Vagina (tissue), 2 donors: ENCODE results near the gene DERL3. TPM values are rescaled to one million over a fixed set of nuclear protein-coding genes. Genes with fewer than 3 reads are reported as not detected.

ENCODE experiments used
- DNase-seq, 2 donors: peaks; one replicate each; pipeline ENCODE4 v3.0.0-alpha.2; 2017; ENCODE audit errors: extremely low spot score in 2 of 2
- H3K27ac ChIP-seq: fragments of 200-600 bp; sonication (generic); one replicate; pipeline ENCODE4 v1.5.1; 2019
- H3K27me3 ChIP-seq: fragments of 200-600 bp; sonication (generic); one replicate; pipeline ENCODE4 v1.5.1; 2019
- H3K36me3 ChIP-seq, 2 donors: fragments of 200-600 bp; sonication (generic); one replicate each; pipeline ENCODE4 v1.5.1; 2017 to 2019
- H3K4me1 ChIP-seq: fragments of 200-600 bp; sonication (generic); one replicate; pipeline ENCODE4 v1.5.1; 2019
- H3K4me3 ChIP-seq, 2 donors: fragments of 200-600 bp; sonication (generic); 1 replicate in 1 of 2; 2 replicates in 1 of 2; pipeline ENCODE4 v1.5.1; 2016 to 2019
- H3K9me3 ChIP-seq: fragments of 200-600 bp; sonication (generic); one replicate; pipeline ENCODE4 v1.5.1; 2019
- CTCF ChIP-seq, 3 experiments: fragments of 450-650 bp in 2 of 3; fragments of 200-600 bp in 1 of 3; sonication (generic) in 1 of 3; IDR thresholded peaks; one replicate each; pipeline ENCODE4 v1.5.1; 2017 to 2019; ENCODE audit warnings: antibody characterized with exemption in 3 of 3, mild to moderate bottlenecking in 2 of 3, moderate library complexity in 2 of 3
- POLR2A ChIP-seq, 2 donors: fragments of 450-650 bp; IDR thresholded peaks; one replicate each; pipeline ENCODE4 v1.6.1; 2017; ENCODE audit warnings: antibody characterized with exemption in 2 of 2, mild to moderate bottlenecking in 2 of 2, moderate library complexity in 2 of 2
- POLR2AphosphoS5 ChIP-seq, 2 donors: sonication (generic); formaldehyde crosslinking; IDR thresholded peaks; one replicate each; pipeline ENCODE4 v1.9.0; 2017; ENCODE audit warnings: antibody characterized with exemption in 2 of 2, mild to moderate bottlenecking in 2 of 2, low read depth in 1 of 2; ENCODE audit not compliant: insufficient read depth in 1 of 2
- intact Hi-C: fragments of 100-400 bp; cut with DNase I; formaldehyde crosslinking; loops from one replicate; pipeline ENCODE4 v1.15.1; 2023
- total RNA-seq: library from RNA; depleted of rRNA; stranded (reverse); fragments of >200 nt; gene quantifications from one replicate; pipeline ENCODE4 v1.2.3, GENCODE V29; 2016

Gene DERL3
- total RNA-seq, result 0.25 TPM

DNA sequence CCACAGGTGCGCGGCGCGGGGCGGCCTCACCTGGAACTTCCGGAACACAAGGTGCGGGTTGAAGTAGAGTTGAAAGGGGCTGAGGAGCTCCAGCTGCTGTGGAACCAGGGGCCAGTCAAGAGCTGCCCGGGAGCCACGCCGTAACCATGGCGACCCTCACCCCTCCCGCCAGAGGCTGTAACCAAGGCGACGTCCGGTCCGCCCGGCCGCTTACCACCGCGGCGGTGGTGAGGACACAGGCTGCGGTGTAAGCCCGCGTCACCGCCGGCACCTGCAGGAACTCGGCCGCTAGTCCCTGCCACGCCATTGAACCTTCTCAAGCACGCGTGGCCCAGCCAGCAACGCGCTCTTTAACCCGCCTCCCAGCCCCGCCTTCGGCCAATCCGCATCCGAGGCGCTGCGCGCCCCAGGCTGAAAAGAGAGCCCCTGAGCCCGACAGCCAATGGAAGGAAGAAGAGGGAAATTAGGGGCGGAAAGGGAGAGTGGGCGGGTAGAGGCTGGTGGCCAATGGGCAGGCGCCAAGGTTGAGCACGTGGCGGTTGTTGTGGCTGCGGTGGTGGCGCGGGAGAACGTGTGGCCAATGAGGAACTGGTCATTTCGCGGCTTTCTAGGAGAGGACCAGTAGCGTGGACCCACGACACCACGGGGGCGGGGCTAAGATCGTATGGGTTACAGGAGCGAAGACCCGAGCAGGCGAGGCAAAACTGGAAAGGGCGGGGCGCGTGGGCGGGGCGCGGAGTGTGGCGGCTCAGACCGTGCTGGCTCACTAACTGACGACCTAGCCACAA is at the start of gene DERL3:
Gene DERL3 (minus strand): TSS at position 326 of the 788 bp plus-strand sequence. CDS start 19 bp downstream, at position 307.
- peaks cover 23% of the 10 kb centered on the region for H3K4me1 ChIP-seq

DNA sequence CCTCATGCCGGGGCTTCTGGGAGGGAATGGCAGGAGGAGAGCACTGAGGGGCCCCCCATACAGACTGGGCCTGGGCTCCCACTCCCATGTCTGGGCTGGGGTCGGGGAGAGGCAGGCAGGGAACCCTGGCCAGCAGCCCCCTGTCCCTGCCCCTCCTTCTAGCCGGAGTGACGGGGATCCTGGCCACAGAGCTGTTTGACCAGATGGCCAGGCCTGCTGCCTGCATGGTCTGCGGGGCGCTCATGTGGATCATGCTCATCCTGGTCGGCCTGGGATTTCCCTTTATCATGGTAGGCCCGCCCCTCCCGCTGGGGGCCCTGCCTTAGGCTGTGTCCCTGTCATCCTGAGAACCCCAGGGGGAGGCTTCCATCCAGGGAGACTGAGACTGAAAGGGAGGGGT is 45.3 kb upstream of the DERL3 start:
- Histone ChIP-seq H3K4me3 (no peak overlapping the region), H3K36me3 (no peaks in the 10 kb centered on the region), H3K9me3 (no peaks in the 10 kb centered on the region), H3K4me1 (peaks cover 13% of the 10 kb centered on the region), H3K27ac (no peak overlapping the region), H3K27me3 (no peaks in the 10 kb centered on the region)
- TF ChIP-seq CTCF (IDR thresholded peaks at IDR 0.05), result no peak
- TF ChIP-seq POLR2A (IDR thresholded peaks at IDR 0.05), result no peak
- TF ChIP-seq POLR2AphosphoS5 (IDR thresholded peaks at IDR 0.05; ENCODE audit: insufficient read depth in 1 of 2, low read depth in 1 of 2), result no peak
- intact Hi-C loops, result no loop called here
- no peak for DNase-seq

More for the DNA sequence above, at the start of gene DERL3:
- H3K36me3 ChIP-seq, result peaks cover 0 to 15% of the 10 kb centered on the region in 2 donors
- peak in 1 of 2 donors; percentile 95 for DNase-seq
- no peaks in the 10 kb centered on the region for H3K27me3 ChIP-seq
- TF ChIP-seq POLR2AphosphoS5 (IDR thresholded peaks at IDR 0.05; ENCODE audit: insufficient read depth in 1 of 2, low read depth in 1 of 2) (peak; percentile 48 to 58), CTCF (IDR thresholded peaks at IDR 0.05) (no peak)
- intact Hi-C loops, result loop anchor here (5.0 kb wide), 1 partner anchor 67 kb away; the partner anchor contains the start of gene MMP11
- peak within 1 kb of the TSS; percentile 40 to 52 for H3K4me3 ChIP-seq
- H3K9me3 ChIP-seq, result no peaks in the 10 kb centered on the region
- no peak within 1 kb of the TSS for H3K27ac ChIP-seq

DNA sequence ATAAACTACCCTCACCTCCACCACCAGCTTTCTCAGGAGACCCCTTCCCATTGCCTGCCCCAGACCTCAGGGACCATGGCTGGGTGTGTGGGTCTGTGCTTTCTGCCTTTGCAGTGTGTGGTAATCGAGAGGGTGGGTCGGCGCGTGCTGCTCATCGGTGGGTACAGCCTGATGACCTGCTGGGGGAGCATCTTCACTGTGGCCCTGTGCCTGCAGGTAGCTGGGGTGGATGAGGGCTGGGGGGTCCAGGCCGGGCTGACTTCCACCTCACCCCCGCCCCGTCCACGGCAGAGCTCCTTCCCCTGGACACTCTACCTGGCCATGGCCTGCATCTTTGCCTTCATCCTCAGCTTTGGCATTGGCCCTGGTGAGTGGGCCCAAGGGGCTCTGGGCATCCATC is 44.9 kb upstream of the DERL3 start:
- Histone ChIP-seq H3K4me1 (peaks cover 8% of the 10 kb centered on the region), H3K4me3 (no peak overlapping the region), H3K27ac (no peak overlapping the region), H3K27me3 (no peaks in the 10 kb centered on the region), H3K9me3 (no peaks in the 10 kb centered on the region), H3K36me3 (no peaks in the 10 kb centered on the region)
- no peak for DNase-seq
- intact Hi-C loops, result no loop called here
- no peak for TF ChIP-seq POLR2AphosphoS5 (IDR thresholded peaks at IDR 0.05; ENCODE audit: insufficient read depth in 1 of 2, low read depth in 1 of 2)
- no peak for TF ChIP-seq CTCF (IDR thresholded peaks at IDR 0.05)
- TF ChIP-seq POLR2A (IDR thresholded peaks at IDR 0.05), result no peak

- TF ChIP-seq POLR2A (IDR thresholded peaks at IDR 0.05) (no peak), CTCF (IDR thresholded peaks at IDR 0.05) (no peak), POLR2AphosphoS5 (IDR thresholded peaks at IDR 0.05; ENCODE audit: insufficient read depth in 1 of 2, low read depth in 1 of 2) (no peak)
- H3K36me3 ChIP-seq, result no peaks in the 10 kb centered on the region
- no peaks in the 10 kb centered on the region for H3K9me3 ChIP-seq
- intact Hi-C loops, result no loop called here
- H3K27ac ChIP-seq, result no peak overlapping the region
- no peak overlapping the region for H3K4me3 ChIP-seq
- H3K4me1 ChIP-seq, result no peaks in the 10 kb centered on the region
- H3K27me3 ChIP-seq, result no peaks in the 10 kb centered on the region
- DNase-seq, result no peak
Measured at GRCh38 chr22:23882370-23882769, 43.6 kb upstream of the DERL3 start.

GRCh38 chr22:23878219-23878618 is 39.4 kb upstream of the DERL3 start:
- no peak for DNase-seq
- no peaks in the 10 kb centered on the region for H3K36me3 ChIP-seq
- H3K9me3 ChIP-seq, result no peaks in the 10 kb centered on the region
- no peak overlapping the region for H3K4me3 ChIP-seq
- H3K27ac ChIP-seq, result no peak overlapping the region
- H3K27me3 ChIP-seq, result no peaks in the 10 kb centered on the region
- intact Hi-C loops, result no loop called here
- TF ChIP-seq POLR2AphosphoS5 (IDR thresholded peaks at IDR 0.05; ENCODE audit: insufficient read depth in 1 of 2, low read depth in 1 of 2) (no peak), POLR2A (IDR thresholded peaks at IDR 0.05) (no peak), CTCF (IDR thresholded peaks at IDR 0.05) (no peak)
- H3K4me1 ChIP-seq, result no peaks in the 10 kb centered on the region
